SKM-1 treated with dmso at 0.1 percent for 144 hours (cell line): ENCODE measurements around the gene PDGFA.

ENCODE experiments used
- DNase-seq: peaks from one replicate; lab custom pipeline; 2025; ENCODE audit not compliant: unreplicated experiment; lab: John Stamatoyannopoulos, UW

PDGFA gene

DNA sequence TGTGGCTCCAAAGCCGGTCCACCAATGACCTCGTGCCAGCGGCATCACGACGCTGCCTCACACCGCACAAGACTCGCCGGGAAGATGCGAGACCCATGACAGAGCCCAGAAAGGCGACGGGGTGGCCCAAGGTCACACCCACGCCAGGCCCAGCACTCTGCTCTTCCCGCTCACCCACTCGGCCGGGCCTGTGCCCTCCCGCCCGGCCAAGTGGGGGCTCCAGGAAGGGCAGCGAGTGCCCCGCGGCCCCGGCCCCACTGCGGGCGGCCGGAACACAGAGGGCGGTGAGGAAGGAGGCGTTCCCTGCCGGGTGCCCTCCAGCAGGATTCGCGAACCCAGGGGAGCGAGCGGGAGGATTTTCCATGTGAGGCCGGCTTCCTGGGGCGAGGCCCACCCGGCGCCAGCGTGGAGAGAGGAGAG is 56.3 kb downstream of the PDGFA start:
- no peak for DNase-seq

DNA sequence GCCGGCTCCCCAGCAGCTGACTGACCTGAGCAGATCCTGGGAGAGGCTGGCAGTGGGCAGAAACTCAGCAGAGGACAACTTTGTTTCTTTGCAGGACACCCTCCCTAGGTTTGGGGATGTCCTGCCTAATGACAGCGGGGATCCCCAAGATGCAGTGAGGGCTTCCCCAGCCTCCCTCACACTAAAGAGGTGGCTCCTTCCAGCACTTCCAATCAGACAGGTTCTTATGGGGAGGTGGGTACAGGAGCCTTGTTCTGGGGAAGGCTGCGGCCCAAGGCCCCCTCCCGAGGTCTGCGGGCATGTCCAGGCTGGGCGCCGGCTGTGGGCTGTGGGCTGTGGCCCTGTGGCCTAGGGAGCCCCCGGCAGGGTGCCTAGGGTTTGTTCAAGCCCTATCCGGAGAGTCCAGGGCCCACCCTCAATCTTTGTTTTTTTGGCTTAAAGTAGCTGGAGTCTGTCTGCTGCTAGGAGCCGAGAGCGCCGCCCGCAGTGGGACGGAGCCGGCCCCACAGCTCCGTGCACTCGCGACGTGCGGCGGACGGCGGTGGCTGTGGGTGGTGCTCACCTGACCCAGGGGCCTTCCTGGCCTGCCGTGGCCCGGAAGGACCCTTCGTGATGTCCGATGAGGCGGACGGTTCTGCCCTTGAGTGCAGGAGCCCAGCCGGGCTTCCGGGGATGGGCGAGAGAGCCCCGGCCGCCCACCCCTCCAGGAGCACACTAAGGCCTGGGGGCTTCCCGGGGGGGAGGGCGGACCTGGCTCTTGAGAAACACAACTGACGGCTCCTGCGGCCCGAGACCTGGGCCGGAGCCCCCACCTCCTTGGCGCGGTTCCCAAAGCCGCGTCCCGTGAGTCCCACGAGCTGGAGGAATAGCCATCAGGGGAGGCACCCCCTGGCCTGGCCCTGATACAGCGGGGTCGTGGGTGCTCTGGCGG is 57.2 kb downstream of the PDGFA start:
- no peak for DNase-seq

DNA sequence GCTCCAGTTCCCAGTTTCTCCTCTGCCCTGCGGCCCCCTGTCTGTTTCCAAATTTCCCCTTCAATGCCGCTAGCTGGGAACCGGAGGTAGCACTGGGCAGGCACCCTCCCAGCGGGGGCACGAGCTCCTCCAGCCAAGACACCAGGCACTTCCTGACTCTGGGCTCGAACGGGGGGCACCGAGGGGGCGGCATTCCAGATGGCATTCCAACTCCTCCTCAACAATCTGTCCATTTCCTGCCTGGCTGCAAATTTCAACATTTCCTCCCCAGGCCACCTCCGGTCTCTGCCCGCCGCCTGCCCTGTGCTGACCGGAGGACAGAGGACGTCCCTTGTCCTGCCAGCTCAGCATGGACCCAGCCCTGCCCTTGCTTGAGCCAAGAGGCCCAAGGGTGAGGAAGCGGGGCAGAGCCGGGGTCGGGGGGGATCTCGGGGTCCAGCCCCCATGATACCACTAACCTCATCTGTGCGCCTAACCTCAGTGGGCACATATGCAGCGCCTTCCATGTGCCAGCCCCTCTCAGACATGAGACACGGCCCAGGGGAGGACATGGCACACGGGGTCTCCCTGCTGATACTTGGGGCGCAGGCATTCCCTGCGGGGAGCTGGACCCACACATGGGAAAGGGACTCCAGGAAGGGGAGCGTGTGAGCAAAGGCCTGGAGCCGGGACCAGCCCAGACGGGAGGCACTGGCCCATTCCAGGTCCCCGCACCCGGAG is 58.0 kb downstream of the PDGFA start:
- no peak for DNase-seq

DNA sequence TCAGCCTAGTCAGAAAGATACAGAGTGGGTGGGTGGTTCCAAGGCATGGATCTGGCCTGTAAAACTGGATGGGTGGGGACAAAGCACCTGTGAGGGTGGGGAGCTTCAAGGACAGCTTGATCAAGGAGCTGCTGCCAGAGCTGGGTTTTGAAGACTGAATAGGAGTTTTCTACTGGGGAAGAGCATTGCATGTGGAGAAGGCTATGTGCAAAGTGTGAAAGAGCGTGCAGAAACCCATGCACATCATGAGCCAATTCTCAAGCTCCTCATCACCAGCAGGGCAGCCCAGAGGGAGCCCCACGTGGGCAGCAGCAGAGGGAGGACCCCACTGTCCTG is 58.6 kb downstream of the PDGFA start:
- no peak for DNase-seq

DNA sequence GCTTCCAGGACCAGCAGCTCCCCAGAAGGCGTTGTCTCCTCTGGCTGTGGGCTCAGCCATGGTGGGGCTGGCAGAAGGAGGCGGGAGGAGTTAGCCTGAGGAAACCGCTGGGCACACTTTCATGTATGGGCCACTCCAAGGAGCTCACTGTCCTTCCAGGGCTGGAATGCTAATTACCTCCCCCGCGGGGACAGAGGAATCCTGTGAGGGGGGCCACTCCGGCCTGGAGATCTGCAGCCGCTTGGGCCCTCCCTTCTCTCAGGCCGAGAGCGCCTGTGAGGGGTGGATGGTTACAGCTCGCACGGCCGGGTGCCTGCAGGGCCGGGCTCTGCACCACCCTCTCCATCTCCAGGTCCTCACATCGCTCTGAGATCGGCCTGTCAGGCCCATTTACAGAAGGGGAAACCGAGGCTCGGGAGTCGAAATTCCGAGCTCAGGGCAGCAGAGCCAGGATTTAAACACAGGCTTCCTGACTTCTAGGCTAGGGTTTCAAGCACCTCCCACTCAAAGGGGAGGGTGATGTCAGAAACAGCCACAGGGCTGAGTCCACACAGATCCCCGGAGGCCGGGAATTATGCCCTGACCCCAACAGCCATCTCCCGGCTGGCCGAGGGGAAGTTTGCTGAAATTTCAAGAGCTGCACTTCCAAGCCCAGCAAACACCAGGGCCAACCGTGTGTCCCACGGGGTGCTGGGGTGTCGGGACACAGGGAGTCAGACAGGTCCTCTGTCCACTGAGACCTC is 59.1 kb downstream of the PDGFA start:
- no peak for DNase-seq

DNA sequence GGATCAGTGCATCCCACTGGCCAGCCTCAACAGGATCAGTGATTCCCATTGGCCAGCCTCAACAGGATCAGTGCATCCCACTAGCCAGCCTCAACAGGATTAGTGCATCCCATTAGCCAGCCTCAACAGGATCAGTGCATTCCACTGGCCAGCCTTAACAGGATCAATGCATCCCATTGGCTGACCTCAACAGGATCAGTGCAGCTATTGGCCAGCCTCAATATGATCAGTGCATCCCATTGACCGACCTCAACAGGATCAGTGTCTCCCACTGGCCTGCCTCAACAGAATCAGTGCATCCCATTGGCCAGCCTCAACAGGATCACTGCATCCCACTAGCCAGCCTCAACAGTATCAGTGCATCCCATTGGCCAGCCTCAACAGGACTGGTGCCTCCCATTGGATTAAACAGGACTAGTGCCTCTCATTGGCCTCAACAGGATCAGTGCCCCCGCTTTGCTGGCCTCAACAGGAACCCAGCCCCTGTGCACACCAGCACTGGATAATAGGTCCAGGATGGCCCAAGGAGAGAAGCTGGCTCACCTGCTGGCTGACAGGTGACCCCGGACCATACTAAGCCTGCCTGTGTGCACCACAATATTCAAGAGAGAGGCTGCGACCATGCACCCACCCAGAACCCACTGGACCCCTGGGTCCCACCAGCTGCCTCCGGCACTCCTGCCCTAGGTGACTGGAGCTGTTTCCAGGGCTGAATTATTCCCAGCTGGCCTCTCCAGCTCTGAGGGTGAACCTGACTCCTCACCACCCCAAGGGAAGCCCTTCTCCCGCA is 59.9 kb downstream of the PDGFA start:
- no peak for DNase-seq

DNA sequence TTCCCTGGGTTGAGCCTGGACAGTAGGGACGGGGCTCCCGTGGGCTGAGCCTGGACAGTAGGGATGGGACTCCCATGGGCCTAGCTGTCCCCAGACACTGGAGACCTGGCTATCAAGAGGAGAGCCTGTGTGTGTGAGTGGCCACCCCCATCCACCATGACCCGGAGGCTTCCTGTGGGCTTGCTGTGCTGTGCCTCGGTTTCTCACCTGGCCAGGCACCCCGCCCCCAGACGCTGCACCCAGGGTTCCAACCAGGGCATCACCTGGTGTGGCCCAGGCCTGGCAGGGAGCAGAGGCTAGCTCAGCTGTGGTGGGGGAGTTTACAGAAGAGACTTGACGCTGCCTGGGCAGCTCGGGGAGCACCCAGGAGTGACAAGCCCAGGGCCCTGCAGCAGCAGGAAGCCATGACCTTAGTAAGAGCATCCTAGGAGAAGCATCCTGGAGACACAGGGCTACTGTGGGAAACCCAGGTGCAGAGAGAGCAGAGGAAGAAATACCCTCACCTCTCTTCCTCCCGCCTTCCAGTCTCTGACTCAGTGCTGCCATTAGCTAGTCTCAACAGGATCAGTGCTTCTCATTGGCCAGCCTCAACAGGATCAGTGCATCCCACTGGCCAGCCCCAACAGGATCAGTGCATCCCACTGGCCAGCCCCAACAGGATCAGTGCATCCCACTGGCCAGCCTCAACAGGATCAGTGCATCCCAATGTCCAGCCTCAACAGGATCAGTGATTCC is 61.0 kb downstream of the PDGFA start:
- no peak for DNase-seq

DNA sequence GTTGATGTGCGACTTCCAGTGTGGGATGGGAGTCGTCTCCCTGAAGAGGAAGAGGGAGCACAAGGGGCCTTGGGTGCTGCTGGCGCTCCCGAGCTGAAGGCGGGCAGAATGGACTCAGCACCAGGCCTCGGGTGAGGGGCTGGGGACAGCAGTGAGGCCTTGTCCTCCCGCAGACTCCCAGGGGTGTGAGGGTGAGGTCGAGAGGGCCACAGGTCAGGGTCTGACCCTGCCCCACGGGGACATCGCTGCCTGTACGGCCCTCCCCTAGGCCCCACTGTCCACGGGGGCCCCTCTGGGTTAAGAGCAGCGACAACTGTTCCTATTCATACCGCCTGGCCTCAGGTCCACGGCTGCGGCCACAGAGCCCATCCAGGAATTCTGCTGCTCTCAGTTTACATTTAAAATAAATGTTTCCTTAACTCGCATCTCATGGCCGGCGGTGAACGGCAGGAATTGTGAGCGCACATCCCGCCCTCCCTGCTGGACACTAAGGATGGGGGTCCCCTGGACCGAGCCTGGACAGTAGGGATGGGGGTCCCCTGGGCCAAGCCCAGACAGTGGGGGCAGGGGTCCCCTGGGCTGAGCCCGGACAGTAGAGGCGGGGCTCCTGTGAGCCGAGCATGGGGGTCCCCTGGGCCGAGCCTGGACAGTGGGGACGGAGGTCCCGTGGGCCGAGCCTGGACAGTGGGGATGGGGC is 61.7 kb downstream of the PDGFA start:
- no peak for DNase-seq

DNA sequence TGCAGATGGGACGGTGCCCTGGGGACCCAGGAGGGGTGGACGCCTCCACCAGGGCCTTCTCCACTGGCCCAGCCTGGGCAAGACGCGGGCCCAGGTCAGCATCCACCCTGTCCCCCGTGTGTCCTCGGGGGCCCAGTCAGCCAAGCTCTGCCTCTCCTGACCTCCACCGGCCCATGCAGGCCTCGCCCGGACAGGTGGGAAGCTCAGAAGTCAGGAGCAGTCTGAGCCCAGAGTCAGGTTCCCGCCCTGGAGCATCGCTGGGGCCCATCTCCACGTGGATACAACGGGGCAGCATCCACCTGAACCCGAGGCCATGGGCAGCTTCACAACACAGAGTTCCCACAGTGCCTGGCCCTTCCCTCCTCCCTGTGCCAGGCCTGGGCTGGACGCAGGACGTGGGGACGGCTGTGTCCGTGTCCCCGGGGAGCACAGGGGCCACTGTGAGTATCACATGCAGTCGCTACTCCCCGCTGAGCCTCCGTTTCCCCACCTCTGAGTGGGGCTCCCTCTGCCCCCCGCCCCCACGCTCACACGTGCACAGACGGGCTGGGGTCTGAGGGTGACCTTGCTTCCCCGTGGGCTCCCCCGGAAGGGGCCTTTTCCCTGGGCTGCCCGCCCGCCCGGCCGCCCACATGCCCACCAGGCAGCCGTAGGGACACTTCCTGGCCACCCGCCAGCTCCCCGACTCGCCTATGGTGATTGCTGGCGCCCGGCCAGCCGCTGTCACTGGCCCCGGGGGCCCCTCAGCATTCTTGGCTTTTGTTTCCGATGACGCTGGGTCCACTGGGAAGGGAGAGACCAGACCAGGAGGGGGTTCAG is 64.3 kb downstream of the PDGFA start:
- DNase-seq: no peak

DNA sequence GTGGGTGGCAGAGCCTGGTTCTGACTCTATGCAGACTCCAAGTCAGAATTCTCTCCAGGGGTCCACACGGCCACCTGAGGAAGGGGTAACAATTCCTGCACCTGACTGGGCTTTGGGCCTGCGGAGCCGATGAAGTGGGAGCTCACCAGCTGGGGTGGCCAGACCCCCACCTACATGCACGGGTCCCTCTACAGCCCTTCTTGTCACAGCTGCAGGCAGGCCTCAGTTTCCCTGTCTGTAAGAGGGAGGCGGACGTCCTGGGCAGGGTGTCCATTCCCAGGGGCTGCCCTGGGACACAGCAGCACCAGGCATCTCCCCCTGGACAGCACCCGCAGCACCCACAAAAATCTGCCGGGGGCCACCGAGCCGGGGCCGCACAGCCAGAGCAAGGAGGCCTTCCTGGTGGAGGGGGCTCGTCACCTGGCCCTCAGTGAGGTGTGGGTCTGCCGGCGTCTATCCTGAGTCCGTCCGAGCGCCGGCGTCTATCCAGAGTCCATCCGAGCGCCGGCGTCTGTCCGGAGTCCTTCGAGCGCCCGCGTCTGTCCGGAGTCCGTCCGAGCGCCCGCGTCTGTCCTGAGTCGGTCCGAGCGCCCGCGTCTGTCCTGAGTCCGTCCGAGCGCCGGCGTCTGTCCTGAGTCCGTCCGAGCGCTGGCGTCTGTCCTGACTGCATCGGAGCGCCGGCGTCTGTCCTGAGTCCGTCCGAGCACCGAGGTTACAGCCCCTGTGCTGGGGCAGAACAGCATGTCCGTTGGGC is 65.1 kb downstream of the PDGFA start:
- DNase-seq: no peak

DNA sequence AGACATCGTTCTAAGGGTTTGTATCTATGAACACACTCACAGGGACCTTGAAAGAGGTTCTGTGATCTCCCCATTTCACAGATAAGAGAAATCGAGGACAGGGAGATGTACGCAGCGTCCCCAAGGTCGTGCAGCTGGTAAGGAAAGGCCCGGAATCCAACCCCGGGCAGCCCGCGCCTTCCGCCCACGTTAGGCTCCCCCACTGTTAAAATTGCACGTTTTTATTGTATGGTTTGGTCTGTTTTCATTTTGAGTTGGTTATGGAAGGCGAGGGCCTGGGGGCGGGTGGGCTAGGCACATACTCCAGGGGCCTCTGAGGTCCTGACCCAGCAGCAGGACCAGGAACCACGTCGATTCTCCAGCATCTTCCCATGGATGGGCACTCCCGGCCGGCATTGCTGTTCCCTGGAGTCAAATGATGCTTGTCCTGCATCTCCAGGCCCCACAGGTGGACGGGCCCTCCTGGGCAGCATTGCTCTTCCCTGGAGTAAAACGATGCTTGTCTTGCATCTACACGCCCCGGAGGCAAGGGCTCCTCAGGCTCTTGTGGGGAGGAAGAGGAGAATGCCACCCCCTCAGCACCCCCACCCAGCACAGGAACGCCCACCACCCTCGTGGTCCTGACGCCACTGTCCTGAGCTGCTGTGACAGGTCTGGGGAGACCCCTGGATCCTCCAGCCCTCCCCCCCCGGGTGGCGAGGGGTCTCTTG is 65.9 kb downstream of the PDGFA start:
- no peak for DNase-seq

DNA sequence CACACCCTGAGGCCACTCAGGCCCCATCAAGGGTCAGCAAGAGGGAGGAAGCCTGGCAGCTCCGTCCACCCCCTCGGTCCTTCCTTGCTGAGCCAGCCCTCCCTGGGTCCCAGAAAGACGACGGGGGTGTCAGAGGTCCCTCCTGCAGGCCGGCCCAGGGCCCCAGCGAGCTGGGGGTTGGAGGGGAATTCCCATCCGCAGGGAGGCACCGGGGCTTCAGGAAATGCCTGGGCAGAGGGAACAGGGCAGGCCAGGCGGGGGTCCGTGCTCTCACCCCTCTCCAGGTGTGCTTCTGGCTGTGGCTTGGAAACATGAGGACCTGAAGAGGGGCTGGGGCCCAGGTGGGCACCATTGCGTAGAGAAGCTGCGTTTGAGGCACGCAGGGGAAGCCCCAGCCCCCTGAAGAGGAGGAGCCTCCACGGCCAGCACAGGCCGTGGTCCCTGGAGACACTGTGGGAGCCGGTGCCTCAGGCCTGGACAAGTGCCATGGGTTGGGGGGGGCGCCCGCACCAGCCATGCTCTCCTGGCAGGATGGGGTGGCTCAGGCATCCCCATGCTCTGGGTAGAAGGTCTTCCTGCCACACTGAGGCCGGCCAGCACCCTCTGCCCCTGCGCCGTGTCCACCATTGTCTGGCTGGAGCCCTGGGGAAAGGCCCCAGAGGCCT is 66.7 kb downstream of the PDGFA start:
- no peak for DNase-seq

DNA sequence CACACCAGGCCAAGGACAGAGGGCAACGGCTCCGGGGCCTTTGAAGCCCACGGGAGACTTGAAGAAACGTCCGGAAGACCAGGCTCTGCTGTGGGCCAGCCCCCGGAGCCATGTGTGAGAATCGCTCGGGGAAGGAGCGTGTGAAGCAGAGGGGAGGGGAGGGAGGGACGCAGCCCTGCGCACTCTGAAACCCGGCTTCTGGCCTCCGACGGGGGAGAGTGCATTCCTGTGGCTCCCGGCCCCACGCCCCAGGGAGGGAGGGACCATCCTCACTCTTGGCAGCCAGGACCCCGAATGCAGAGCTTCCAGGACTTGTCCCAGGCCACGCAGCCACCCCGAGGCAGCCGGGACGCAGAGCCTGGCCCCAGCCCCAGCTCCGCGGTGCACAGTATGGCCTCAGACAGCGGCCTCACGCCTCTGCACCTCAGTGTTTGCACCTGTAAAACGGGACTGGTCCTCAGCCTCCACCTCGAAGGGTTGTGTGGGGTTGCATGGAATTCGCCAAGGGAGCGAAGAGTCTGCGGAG is 67.4 kb downstream of the PDGFA start:
- no peak for DNase-seq

DNA sequence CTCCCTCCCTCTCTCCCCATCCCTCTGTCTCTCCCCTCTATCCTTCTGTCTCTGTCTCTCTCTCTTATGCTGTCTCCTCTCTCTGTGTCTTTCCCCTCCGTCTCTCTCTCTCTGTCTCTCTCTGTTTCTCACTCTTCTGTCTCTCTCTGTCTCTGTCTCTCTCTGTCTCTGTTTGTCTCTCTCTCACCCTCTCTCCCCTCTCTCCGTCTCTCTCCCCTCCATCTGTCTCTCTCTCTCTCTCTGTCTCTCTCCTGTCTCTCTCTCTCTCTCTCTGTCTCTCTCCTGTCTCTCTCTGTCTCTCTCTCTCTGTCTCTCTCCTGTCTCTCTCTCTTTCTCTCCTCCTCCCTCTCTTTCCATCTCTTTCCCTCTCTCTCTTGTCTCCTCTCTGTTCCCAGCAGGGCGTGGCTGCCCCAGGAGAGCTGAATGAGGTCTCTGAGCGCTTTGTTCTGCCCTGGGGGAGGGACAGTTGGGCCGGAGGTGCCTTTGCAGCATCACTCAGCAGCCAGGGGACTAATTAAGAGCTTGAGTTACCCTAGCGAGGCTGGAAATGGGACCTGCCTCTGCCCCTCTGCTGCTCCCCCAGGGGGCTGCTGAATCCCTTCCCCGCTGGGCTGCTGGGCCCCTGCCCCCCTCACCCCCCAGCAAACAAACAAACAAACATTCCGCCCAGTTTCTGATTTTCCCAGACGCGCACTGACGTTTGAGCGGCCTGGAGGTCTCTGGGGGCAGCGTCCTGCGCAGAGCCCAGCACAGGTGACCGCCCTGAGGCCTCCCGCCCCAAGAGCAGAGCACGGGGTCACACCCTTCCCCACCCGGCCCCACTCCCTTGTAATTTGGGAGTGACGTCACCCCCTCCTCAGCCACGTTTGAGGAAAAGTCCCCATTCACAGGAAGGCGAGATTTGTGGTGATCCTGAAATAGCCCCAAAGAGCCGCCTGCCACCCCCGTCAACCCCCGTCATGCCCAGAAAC is 68.1 kb downstream of the PDGFA start:
- DNase-seq: no peak

DNA sequence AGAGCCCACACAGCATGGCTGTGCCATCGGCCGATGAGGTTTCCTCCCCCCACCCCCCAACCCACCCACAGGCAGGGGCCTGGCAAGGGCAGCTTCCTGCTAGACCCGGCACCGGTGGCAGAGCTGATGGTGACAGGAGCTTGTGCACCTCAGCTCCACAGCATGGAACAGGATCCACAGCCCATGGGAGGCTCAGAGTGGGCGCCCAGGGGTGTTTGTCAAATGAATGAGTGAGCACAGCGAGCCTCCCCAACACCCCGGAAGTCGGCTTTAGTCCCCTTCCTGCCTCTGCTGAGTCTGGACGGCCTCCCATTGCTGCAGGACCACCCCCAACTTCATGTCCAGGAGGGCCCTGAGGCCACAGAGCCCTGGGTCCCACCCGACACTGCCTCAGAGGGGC is 68.9 kb downstream of the PDGFA start:
- DNase-seq: no peak

DNA sequence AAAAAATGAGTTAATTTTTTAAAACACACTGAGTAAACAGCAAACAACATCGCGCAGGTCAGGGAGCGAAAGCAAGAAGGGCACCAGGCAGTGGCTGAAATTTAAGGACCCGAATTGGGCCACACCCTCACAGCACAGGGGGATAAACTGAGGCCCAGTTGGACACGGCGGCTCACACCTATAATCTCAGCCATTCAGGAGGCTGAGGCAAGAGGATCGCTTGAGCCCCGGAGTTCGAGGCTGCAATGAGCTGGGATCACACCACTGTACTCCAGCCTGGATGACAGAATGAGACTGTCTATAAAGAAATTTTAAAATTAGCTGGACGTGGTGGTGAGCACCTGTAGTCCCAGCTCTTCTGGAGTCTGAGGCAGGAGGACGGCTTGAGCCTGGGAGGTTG is 69.6 kb downstream of the PDGFA start:
- DNase-seq: no peak
